Measurements from ENCODE around the gene TRIML1.

DNA sequence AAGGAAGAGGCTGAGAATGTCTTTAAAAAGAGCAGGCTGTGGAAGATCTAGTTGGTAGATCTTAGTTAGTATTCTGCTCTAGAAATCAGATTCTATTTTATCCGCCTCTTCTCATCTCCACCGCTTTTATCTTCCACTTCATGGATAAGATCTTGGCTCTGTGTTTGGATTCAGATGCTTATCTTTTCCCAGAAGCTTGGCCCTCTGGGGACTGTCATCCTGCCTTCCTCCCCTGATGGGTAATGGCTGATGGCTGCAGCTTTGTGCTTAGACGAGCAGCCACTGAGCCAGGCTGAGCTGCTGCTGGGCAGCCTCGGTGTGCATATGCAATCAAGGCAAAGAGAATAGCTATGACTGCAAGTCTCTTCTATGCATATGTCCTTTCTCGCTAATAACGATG lies 23.5 kb downstream of the TRIML1 start:
- TF ChIP-seq POLR2A (IDR thresholded peaks at IDR 0.05; ENCODE audit: low read depth, low read length): no peak
- TF ChIP-seq POLR2AphosphoS5 (IDR thresholded peaks at IDR 0.05; ENCODE audit: low read depth, low read length): no peak
- no peak for TF ChIP-seq TAF1 (IDR thresholded peaks at IDR 0.05; ENCODE audit: low read depth, low read length)
